ENCODE data around the gene ACP1.

GRCh38 chr2:263022-263738 lies 1.6 kb upstream of the ACP1 start:
- no peak for TF ChIP-seq POLR2A (IDR thresholded peaks at IDR 0.05; ENCODE audit: low read depth, low read length)
- no peak for TF ChIP-seq TAF1 (IDR thresholded peaks at IDR 0.05; ENCODE audit: borderline replicate concordance, low read depth, low read length)
- no peak for TF ChIP-seq POLR2AphosphoS5 (IDR thresholded peaks at IDR 0.05; ENCODE audit: low read depth, low read length)

Data from GM12892 (cell line).